SKM-1 (cell line): ENCODE data around the gene PCDHGB4.
"Not testable (repeated sequence)": the region's sequence is repeated elsewhere in the genome, so short reads cannot be mapped to it uniquely, and the experiment has no call there.

Source experiments
- DNase-seq: peaks from one replicate; lab custom pipeline; 2025; ENCODE audit not compliant: unreplicated experiment; lab: John Stamatoyannopoulos, UW

PCDHGB4 gene

DNA sequence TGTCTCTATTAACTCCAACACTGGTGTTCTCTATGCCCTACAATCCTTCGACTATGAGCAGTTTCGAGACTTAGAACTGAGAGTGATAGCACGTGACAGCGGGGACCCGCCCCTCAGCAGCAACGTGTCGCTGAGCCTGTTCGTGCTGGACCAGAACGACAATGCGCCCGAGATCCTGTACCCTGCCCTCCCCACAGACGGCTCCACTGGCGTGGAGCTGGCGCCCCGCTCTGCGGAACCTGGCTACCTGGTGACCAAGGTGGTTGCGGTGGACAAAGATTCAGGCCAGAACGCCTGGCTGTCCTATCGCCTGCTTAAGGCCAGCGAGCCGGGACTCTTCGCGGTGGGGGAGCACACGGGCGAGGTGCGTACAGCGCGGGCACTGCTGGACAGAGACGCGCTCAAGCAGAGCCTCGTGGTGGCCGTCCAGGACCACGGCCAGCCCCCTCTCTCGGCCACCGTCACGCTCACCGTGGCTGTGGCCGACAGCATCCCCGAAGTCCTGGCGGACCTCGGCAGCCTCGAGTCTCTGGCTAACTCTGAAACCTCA is 35.3 kb downstream of the PCDHGB4 start:
- DNase-seq, result no peak

DNA sequence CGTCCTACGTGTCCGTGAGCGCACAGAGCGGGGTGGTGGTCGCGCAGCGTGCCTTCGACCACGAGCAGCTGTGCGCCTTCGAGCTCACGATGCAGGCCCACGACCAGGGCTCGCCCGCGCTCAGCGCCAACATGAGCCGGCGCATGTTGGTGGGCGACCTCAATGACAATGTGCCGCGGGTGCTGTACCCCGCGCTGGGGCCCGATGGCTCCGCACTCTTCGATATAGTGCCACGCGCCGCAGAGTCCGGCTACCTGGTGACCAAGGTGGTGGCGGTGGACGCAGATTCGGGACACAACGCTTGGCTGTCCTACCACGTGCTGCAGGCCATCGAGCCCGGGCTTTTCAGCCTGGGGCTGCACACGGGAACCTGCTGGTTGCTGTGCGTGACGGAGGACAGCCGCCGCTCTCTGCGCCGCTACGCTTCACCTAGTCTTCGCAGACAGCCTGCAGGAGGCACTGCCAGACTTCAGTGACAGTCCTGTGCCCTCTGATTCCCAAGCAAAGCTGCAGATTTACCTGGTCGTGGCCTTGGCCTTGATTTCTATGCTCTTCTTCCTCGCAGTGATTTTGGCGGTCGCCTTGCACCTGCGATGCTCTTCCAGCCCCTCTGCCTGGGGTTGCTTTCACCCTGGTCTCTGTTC is 40.4 kb downstream of the PCDHGB4 start:
- no peak for DNase-seq

DNA sequence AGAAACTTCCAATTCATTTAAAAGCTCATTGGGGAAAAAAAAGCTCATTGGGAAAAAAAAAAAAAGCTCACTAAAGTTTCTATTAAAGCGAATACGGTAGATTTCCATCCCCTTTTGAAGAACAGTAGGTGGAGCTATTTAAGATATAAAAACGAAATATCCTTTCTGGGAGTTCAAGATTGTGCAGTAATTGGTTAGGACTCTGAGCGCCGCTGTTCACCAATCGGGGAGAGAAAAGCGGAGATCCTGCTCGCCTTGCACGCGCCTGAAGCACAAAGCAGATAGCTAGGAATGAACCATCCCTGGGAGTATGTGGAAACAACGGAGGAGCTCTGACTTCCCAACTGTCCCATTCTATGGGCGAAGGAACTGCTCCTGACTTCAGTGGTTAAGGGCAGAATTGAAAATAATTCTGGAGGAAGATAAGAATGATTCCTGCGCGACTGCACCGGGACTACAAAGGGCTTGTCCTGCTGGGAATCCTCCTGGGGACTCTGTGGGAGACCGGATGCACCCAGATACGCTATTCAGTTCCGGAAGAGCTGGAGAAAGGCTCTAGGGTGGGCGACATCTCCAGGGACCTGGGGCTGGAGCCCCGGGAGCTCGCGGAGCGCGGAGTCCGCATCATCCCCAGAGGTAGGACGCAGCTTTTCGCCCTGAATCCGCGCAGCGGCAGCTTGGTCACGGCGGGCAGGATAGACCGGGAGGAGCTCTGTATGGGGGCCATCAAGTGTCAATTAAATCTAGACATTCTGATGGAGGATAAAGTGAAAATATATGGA is 43.0 kb downstream of the PCDHGB4 start, which contains the start of gene PCDHGA12:
Gene PCDHGA12, plus strand, starts transcription at position 176 of the 782 bp plus-strand sequence. Its CDS starts 253 bp downstream, at position 429.
- DNase-seq, result no peak

DNA sequence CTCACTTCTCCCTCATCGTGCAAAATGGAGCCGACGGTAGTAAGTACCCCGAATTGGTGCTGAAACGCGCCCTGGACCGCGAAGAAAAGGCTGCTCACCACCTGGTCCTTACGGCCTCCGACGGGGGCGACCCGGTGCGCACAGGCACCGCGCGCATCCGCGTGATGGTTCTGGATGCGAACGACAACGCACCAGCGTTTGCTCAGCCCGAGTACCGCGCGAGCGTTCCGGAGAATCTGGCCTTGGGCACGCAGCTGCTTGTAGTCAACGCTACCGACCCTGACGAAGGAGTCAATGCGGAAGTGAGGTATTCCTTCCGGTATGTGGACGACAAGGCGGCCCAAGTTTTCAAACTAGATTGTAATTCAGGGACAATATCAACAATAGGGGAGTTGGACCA is 43.8 kb downstream of the PCDHGB4 start:
- no peak for DNase-seq

DNA sequence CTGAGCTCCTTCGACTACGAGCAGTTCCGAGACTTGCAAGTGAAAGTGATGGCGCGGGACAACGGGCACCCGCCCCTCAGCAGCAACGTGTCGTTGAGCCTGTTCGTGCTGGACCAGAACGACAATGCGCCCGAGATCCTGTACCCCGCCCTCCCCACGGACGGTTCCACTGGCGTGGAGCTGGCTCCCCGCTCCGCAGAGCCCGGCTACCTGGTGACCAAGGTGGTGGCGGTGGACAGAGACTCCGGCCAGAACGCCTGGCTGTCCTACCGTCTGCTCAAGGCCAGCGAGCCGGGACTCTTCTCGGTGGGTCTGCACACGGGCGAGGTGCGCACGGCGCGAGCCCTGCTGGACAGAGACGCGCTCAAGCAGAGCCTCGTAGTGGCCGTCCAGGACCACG is 44.8 kb downstream of the PCDHGB4 start:
- not testable (repeated sequence) for DNase-seq

DNA sequence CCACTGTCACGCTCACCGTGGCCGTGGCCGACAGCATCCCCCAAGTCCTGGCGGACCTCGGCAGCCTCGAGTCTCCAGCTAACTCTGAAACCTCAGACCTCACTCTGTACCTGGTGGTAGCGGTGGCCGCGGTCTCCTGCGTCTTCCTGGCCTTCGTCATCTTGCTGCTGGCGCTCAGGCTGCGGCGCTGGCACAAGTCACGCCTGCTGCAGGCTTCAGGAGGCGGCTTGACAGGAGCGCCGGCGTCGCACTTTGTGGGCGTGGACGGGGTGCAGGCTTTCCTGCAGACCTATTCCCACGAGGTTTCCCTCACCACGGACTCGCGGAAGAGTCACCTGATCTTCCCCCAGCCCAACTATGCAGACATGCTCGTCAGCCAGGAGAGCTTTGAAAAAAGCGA is 45.2 kb downstream of the PCDHGB4 start:
- DNase-seq, result not testable (repeated sequence)

DNA sequence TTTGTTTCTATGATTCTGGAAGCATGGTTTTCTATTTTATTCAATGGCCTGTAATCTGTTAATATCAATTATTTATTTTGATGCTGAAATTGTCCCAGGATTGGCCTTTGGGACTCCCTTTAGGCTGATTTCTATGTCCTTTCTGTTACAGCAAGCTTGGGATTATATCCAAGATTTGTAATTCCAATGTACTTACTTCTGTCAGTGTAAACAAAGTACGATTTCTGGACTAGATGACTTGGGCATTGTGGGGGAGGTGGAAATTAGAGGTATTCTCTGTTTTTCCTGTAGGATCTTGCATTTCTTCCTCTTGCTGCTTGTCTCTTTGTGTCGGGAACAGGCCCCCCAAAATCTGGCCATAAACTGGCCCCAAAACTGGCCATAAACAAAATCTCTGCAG is 46.5 kb downstream of the PCDHGB4 start:
- DNase-seq, result no peak

DNA sequence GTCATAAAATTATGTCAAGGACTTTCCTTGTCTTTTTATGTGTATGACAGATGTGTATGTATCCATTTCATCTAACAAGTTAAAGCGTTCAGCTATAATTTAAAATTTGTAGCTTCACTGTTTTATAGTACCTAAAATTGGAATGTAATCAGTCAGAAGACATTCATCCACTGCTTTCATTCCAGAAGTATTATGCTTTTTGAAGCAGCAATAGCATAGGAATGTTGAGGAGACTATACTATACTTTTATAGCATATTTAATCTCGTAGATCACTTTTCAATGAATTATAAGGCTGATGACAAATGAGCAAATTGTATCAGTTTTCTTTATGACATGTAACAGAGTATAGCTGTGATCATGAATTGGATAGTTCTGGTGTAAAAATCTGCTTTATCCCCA is 49.7 kb downstream of the PCDHGB4 start:
- DNase-seq, result no peak

DNA sequence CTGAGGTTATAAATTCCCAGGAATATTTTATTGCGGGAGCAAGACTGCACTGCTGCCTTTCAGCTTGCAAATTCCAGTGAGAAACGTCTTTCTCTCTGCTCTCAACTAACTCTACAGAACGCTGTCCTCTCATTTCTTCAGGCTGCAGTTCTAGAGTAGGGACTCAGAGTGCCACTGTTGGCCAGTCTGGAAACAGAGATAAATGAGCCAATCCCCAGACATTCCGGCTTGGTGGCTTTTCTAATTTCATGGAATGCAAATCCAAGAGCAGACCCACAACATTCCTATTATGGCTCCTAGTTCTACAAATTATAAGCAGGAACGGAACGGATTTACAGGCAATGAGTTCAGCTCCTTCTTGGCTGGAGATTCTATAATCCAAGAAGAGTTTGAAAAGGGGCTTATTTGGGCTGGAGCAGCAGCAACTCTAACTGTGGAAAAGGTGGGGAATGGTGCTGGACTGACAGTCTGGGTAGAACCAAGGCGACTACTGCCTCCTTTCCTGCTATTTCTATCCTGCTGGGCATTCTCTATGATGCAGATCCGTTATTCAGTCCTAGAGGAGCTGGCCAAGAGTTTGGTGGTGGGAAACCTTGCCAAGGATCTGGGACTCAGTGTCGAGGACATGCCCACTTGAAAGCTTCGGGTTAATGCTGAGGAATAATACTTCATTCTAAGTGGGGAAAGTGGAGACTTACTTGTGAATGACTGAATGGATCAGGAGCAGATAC is 52.1 kb downstream of the PCDHGB4 start:
- no peak for DNase-seq
